Measurements from ENCODE around the gene DNAJC15. TPM values are rescaled to one million over a fixed set of nuclear protein-coding genes. Genes with fewer than 3 reads are reported as not detected.
A peak's percentile ranks its signal among the peaks of the same experiment; 100 is the strongest.

Gene DNAJC15
- total RNA-seq, 1 experiment from 2014 or later: 2.4 TPM

- CTCF ChIA-PET: interaction anchor here (0.5 kb wide), 1 partner anchor 26 kb away, joined by 3 read pairs; no protein-coding TSS in a partner anchor
- H3K4me1 ChIP-seq (ENCODE audit: insufficient read depth, low read length, poor library complexity, severe bottlenecking): peaks cover 5% of the 10 kb centered on the region
- DNase-seq (ENCODE audit: low spot score): peak; percentile 18
- H3K4me3 ChIP-seq (ENCODE audit: low read depth, low read length, poor library complexity, severe bottlenecking): no peak overlapping the region
- TF ChIP-seq EZH2 (IDR thresholded peaks at IDR 0.05; ENCODE audit: borderline replicate concordance, low read depth, low read length, poor library complexity, severe bottlenecking) (no peak), CTCF (conservative IDR thresholded peaks at IDR 0.05; ENCODE audit: low read depth, low read length) (no peak)
- no peaks in the 10 kb centered on the region for H3K9me3 ChIP-seq (ENCODE audit: low read depth, low read length, poor library complexity, severe bottlenecking)
- intact Hi-C loops (cut with micrococcal nuclease; ENCODE audit: unreplicated experiment): no loop called here
- H3K27ac ChIP-seq (ENCODE audit: low read depth, low read length, poor library complexity, severe bottlenecking): no peak overlapping the region
- H3K27me3 ChIP-seq (replicated peaks; ENCODE audit: insufficient read depth, low read depth, low read length, poor library complexity): no peaks in the 10 kb centered on the region
- no peaks in the 10 kb centered on the region for H3K36me3 ChIP-seq (ENCODE audit: insufficient read depth, low read length, poor library complexity, severe bottlenecking)
- no TSS peak for BruUV-seq (replicated peaks)
- POLR2A ChIA-PET (ENCODE audit: low non-redundant PET): no interaction called here
Observed at GRCh38 chr13:43123856-43124255, 100.5 kb downstream of the DNAJC15 start.

GRCh38 chr13:43124490-43124889 lies 101.1 kb downstream of the DNAJC15 start:
- TF ChIP-seq EZH2 (IDR thresholded peaks at IDR 0.05; ENCODE audit: borderline replicate concordance, low read depth, low read length, poor library complexity, severe bottlenecking): no peak
- TF ChIP-seq CTCF (conservative IDR thresholded peaks at IDR 0.05; ENCODE audit: low read depth, low read length): no peak
- peaks cover 5% of the 10 kb centered on the region for H3K4me1 ChIP-seq (ENCODE audit: insufficient read depth, low read length, poor library complexity, severe bottlenecking)
- H3K4me3 ChIP-seq (ENCODE audit: low read depth, low read length, poor library complexity, severe bottlenecking): no peak overlapping the region
- POLR2A ChIA-PET (ENCODE audit: low non-redundant PET): no interaction called here
- no peak for DNase-seq (ENCODE audit: low spot score)
- intact Hi-C loops (cut with micrococcal nuclease; ENCODE audit: unreplicated experiment): no loop called here
- no TSS peak for BruUV-seq (replicated peaks)
- no peaks in the 10 kb centered on the region for H3K27me3 ChIP-seq (replicated peaks; ENCODE audit: insufficient read depth, low read depth, low read length, poor library complexity)
- H3K27ac ChIP-seq (ENCODE audit: low read depth, low read length, poor library complexity, severe bottlenecking): no peak overlapping the region
- CTCF ChIA-PET: interaction anchor here (0.5 kb wide), 1 partner anchor 27 kb away, joined by 3 read pairs; no protein-coding TSS in a partner anchor
- H3K9me3 ChIP-seq (ENCODE audit: low read depth, low read length, poor library complexity, severe bottlenecking): no peaks in the 10 kb centered on the region
- no peaks in the 10 kb centered on the region for H3K36me3 ChIP-seq (ENCODE audit: insufficient read depth, low read length, poor library complexity, severe bottlenecking)

- ChIA-PET CTCF (no interaction called here), POLR2A (ENCODE audit: low non-redundant PET) (no interaction called here)
- Histone ChIP-seq H3K36me3 (ENCODE audit: insufficient read depth, low read length, poor library complexity, severe bottlenecking) (no peaks in the 10 kb centered on the region), H3K4me1 (ENCODE audit: insufficient read depth, low read length, poor library complexity, severe bottlenecking) (peaks cover 5% of the 10 kb centered on the region), H3K27ac (ENCODE audit: low read depth, low read length, poor library complexity, severe bottlenecking) (no peak overlapping the region), H3K9me3 (ENCODE audit: low read depth, low read length, poor library complexity, severe bottlenecking) (no peaks in the 10 kb centered on the region), H3K4me3 (ENCODE audit: low read depth, low read length, poor library complexity, severe bottlenecking) (no peak overlapping the region), H3K27me3 (replicated peaks; ENCODE audit: insufficient read depth, low read depth, low read length, poor library complexity) (no peaks in the 10 kb centered on the region)
- BruUV-seq (replicated peaks): no TSS peak
- DNase-seq (ENCODE audit: low spot score): no peak
- intact Hi-C loops (cut with micrococcal nuclease; ENCODE audit: unreplicated experiment): no loop called here
- TF ChIP-seq CTCF (conservative IDR thresholded peaks at IDR 0.05; ENCODE audit: low read depth, low read length) (no peak), EZH2 (IDR thresholded peaks at IDR 0.05; ENCODE audit: borderline replicate concordance, low read depth, low read length, poor library complexity, severe bottlenecking) (no peak)
Observed at GRCh38 chr13:43126420-43126819, 103.0 kb downstream of the DNAJC15 start.

Measured in A673 (cell line).